ENCODE data around the gene DAP3. TPM values are rescaled to one million over a fixed set of nuclear protein-coding genes. Genes with fewer than 3 reads are reported as not detected.
"Not testable (repeated sequence)": the region's sequence is repeated elsewhere in the genome, so short reads cannot be mapped to it uniquely, and the experiment has no call there.

Gene DAP3
- 110 and 123 TPM in 2 replicates for total RNA-seq (2013; cell fraction: nucleolus; rRNA removed)
- total RNA-seq (2014; rRNA removed) (60.0 and 61.3 TPM in 2 replicates), total RNA-seq (2014; rRNA removed; fragmentation: Illumina TruSeq; extraction: Trizol) (116 and 125 TPM in 2 replicates), total RNA-seq (2021) (127 TPM in 2 replicates), polyA plus RNA-seq (2011; rRNA removed) (223 and 228 TPM in 2 replicates), polyA plus RNA-seq (2014; fragmentation: Illumina TruSeq; extraction: Trizol) (184 and 197 TPM in 2 replicates), polyA plus RNA-seq (2014; fragmentation: Nextera tagmentation; extraction: Ambion mirVana) (100 to 1,000 TPM; 149 to 175 TPM), polyA plus RNA-seq (2014; rRNA removed) (154 and 160 TPM in 2 replicates), polyA plus RNA-seq (2016; fragmentation: Nextera tagmentation; extraction: Ambion mirVana) (100 to 1,000 TPM; 117 to 128 TPM), polyA minus RNA-seq (2011; rRNA and poly(A)+ RNA removed) (151 and 163 TPM in 2 replicates), Bru-seq, nascent RNA (percentile 75 among the genes with signal in this experiment), BruChase-seq, experiment 1, labeled RNA remaining after a 6-hour chase (percentile 80 among the genes with signal in this experiment), BruChase-seq, experiment 2, labeled RNA remaining after a 2-hour chase (percentile 77 among the genes with signal in this experiment)
- 61.3 TPM for polyA plus RNA-seq (2011; ENCODE audit: low read depth)
- 143 and 162 TPM in 2 replicates for polyA plus RNA-seq (2011; cell fraction: cytosol; rRNA removed)
- 143 and 150 TPM in 2 replicates for polyA plus RNA-seq (2011; cell fraction: nucleus; rRNA removed)
- polyA plus RNA-seq (2012): 86.2 and 93.3 TPM in 2 replicates
- polyA minus RNA-seq (2011; cell fraction: cytosol; rRNA and poly(A)+ RNA removed): 47.7 and 53.9 TPM in 2 replicates
- 73.6 and 102 TPM in 2 replicates for polyA minus RNA-seq (2011; cell fraction: nucleus; rRNA and poly(A)+ RNA removed)
- long read RNA-seq, experiment 1, transcript DAP3-202 (13 exons, 2,089 nt): major isoform, 65 of 103 reads
- long read RNA-seq, experiment 1, transcript DAP3-201 (13 exons, 1,649 nt): minor isoform, 6 of 103 reads
- long read RNA-seq, experiment 1, partial matches to known transcripts: 5 of 103 reads
- long read RNA-seq, experiment 1, other reads (novel, unspliced or antisense): 22 of 103 reads
- long read RNA-seq, experiment 2, transcript DAP3-225 (12 exons, 1,894 nt): minor isoform, 25 of 679 reads
- long read RNA-seq, experiment 2, transcript DAP3-202 (13 exons, 2,089 nt): major isoform, 434 of 679 reads
- long read RNA-seq, experiment 2, transcript DAP3-203 (12 exons, 1,470 nt): minor isoform, 15 of 679 reads
- long read RNA-seq, experiment 2, transcript DAP3-201 (13 exons, 1,649 nt): minor isoform, 45 of 679 reads
- long read RNA-seq, experiment 2, partial matches to known transcripts: 59 of 679 reads
- long read RNA-seq, experiment 2, other reads (novel, unspliced or antisense): 100 of 679 reads

DNA sequence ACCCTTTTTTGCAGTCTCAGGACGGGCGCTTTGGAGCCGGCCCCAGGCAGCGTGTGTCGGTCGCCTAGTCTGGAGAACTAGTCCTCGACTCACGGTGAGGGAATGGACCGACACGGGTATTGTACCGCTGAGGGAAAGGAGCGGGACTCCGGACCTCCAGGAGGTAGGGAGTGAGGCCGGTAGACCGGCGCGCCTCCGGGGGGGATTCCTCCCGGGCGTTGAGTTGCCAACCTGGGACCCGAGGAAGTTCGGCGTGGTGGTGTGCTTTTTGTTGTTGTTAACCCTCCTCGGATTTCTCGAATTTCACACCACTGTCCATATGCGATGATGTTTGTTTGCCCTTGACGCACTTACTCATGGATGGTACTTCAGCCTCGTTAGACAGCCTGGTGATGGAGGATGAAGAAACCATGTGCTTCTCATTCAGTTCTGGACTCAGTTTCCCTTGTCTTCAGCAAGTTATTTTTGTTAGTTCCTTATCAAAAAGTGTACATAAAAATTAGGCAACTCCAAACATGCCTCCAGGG is at the start of gene DAP3:
Gene DAP3 (plus strand): TSS at position 11 of the 527 bp plus-strand sequence. CDS start 20,689 bp downstream, outside the sequence.
- Histone ChIP-seq H3K4me2 (ENCODE audit: control insufficient read depth, insufficient read depth) (peak within 1 kb of the TSS; percentile 23), H3K79me2 (ENCODE audit: control insufficient read depth, insufficient read depth, low read length) (peaks cover 83% of the 10 kb centered on the region), H2AFZ (ENCODE audit: control insufficient read depth, low read depth, low read length) (peak within 1 kb of the TSS; percentile 97), H3K4me3 (peak within 1 kb of the TSS; percentile 89), H3K9ac (ENCODE audit: control insufficient read depth, insufficient read depth, low read length) (peak within 1 kb of the TSS; percentile 82), H3K27ac (ENCODE audit: control insufficient read depth, insufficient read depth) (peak within 1 kb of the TSS; percentile 92)
- H3K27me3 ChIP-seq (replicated peaks in 1 of 2; ENCODE audit: control insufficient read depth in 2 of 2, insufficient read depth in 2 of 2, low read length in 1 of 2); in situ Hi-C loops (cut with MboI); H3K36me3 ChIP-seq (ENCODE audit: control insufficient read depth in 2 of 2, insufficient read depth in 2 of 2, low read length in 1 of 2); FAIRE-seq; intact Hi-C loops (cut with micrococcal nuclease; ENCODE audit: unreplicated experiment); H3K4me1 ChIP-seq (ENCODE audit: control insufficient read depth, insufficient read depth, low read length); H3K9me3 ChIP-seq (replicated peaks; ENCODE audit: control insufficient read depth, insufficient read depth, low read length); CTCF ChIA-PET; H4K20me1 ChIP-seq (ENCODE audit: control insufficient read depth, insufficient read depth); ATAC-seq; DNase-seq (ENCODE audit: low read depth, low spot score); RAD21 ChIA-PET (ENCODE audit: unreplicated experiment); POLR2A ChIA-PET; SMC1A ChIA-PET (ENCODE audit: uncharacterized antibody, unreplicated experiment): not testable (repeated sequence)
- TSS peak; percentile 67 for BruUV-seq (replicated peaks)
- TF ChIP-seq SMAD5 (IDR thresholded peaks at IDR 0.05; ENCODE audit: low read depth) (peak; percentile 52; the same call in 1 of the 2 replicates), PML (IDR thresholded peaks at IDR 0.05; ENCODE audit: low read length) (peak; percentile 86), IKZF1 (conservative IDR thresholded peaks at IDR 0.05) (peak; percentile 55), LARP7 (IDR thresholded peaks at IDR 0.05) (peak; percentile 55), SRF (IDR thresholded peaks at IDR 0.05; ENCODE audit: low read depth in 2 of 2, low read length in 2 of 2) (peak in 1 of 2 experiments; percentile 76; a peak in 1 of 4 replicates), POLR2A (IDR thresholded peaks at IDR 0.05; ENCODE audit: low read depth, low read length) (peak; percentile 72; the same call in 1 of the 2 replicates), YY1 (IDR thresholded peaks at IDR 0.05; ENCODE audit: low read depth, low read length) (peak; percentile 16; the same call in 1 of the 2 replicates), POLR2AphosphoS5 (IDR thresholded peaks at IDR 0.05; ENCODE audit: low read length) (peak; percentile 69; the same call in 1 of the 2 replicates), BACH1 (IDR thresholded peaks at IDR 0.05; ENCODE audit: borderline replicate concordance) (peak; percentile 41; the same call in 1 of the 2 replicates), MTA2 (IDR thresholded peaks at IDR 0.05; ENCODE audit: low read depth) (0 out of 2 replicates have a peak, but pooled peaks have one; percentile 6), TAF1 (IDR thresholded peaks at IDR 0.05; ENCODE audit: borderline replicate concordance, low read depth, low read length) (peak; percentile 72; the same call in 1 of the 2 replicates), SMAD1 (IDR thresholded peaks at IDR 0.05; ENCODE audit: low read depth, partially characterized antibody) (peak; percentile 30)
- TF ChIP-seq, protein P1, sequence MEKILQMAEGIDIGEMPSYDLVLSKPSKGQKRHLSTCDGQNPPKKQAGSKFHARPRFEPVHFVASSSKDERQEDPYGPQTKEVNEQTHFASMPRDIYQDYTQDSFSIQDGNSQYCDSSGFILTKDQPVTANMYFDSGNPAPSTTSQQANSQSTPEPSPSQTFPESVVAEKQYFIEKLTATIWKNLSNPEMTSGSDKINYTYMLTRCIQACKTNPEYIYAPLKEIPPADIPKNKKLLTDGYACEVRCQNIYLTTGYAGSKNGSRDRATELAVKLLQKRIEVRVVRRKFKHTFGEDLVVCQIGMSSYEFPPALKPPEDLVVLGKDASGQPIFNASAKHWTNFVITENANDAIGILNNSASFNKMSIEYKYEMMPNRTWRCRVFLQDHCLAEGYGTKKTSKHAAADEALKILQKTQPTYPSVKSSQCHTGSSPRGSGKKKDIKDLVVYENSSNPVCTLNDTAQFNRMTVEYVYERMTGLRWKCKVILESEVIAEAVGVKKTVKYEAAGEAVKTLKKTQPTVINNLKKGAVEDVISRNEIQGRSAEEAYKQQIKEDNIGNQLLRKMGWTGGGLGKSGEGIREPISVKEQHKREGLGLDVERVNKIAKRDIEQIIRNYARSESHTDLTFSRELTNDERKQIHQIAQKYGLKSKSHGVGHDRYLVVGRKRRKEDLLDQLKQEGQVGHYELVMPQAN (conservative IDR thresholded peaks at IDR 0.05): peak; percentile 88
- under 1% methylated on average over 28 of the region's 28 CpGs for WGBS (ENCODE audit: insufficient coverage, insufficient replicate concordance, low lambda C conversion rate, missing lambda C conversion rate)

All from GM12878 (cell line).